Omental fat pad (tissue), 4 donors: ENCODE results near the gene LRRC14B. TPM values are rescaled to one million over a fixed set of nuclear protein-coding genes. Genes with fewer than 3 reads are reported as not detected.
"Not testable (repeated sequence)": the region's sequence is repeated elsewhere in the genome, so short reads cannot be mapped to it uniquely, and the experiment has no call there.

Experiments
- ATAC-seq: fragments of 150-250 bp; one replicate; pipeline ENCODE4 v1.9.1; 2016; ENCODE audit warnings: mild to moderate bottlenecking, moderate library complexity; ENCODE audit not compliant: low FRiP score
- DNase-seq: peaks from one replicate; pipeline ENCODE4 v3.0.0-alpha.2; 2019; ENCODE audit warnings: low spot score
- total RNA-seq, 4 donors: library from RNA; depleted of rRNA; stranded (reverse); fragments of >200 nt; gene quantifications; one replicate each; pipeline ENCODE4 v1.1.0, GENCODE V29; 2016
- TF ChIP-seq, protein P1 (sequence below), 3 donors: fragments of 450-650 bp; IDR thresholded peaks; one replicate each; pipeline ENCODE4 v1.5.1; 2016 to 2017; ENCODE audit warnings: antibody characterized with exemption in 3 of 3, mild to moderate bottlenecking in 3 of 3, moderate library complexity in 2 of 3

LRRC14B gene
- total RNA-seq, 4 donors from 2014 or later = not detected

DNA sequence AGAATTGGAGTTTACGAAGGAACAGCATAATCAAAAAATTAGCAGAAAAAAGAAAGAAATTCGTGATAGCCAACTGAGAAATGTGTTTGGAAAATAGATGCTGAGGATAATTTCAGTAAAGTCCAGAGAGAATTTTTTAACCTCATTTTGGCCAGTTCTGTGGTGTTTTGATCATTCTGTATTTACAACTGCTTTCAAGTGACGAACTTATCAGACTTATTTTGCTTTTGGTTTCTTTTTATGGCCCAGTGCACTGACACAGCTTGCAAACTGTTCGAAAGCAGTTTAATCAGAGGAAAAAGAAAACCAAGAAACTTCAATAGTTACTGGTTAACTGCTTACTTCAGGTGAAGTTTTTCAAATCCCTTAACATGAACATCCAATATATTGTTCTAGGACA lies 28.7 kb downstream of the LRRC14B start:
- TF ChIP-seq, protein P1, sequence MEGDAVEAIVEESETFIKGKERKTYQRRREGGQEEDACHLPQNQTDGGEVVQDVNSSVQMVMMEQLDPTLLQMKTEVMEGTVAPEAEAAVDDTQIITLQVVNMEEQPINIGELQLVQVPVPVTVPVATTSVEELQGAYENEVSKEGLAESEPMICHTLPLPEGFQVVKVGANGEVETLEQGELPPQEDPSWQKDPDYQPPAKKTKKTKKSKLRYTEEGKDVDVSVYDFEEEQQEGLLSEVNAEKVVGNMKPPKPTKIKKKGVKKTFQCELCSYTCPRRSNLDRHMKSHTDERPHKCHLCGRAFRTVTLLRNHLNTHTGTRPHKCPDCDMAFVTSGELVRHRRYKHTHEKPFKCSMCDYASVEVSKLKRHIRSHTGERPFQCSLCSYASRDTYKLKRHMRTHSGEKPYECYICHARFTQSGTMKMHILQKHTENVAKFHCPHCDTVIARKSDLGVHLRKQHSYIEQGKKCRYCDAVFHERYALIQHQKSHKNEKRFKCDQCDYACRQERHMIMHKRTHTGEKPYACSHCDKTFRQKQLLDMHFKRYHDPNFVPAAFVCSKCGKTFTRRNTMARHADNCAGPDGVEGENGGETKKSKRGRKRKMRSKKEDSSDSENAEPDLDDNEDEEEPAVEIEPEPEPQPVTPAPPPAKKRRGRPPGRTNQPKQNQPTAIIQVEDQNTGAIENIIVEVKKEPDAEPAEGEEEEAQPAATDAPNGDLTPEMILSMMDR (IDR thresholded peaks at IDR 0.05) = no peak
- ATAC-seq = no peak
- no peak for DNase-seq

DNA sequence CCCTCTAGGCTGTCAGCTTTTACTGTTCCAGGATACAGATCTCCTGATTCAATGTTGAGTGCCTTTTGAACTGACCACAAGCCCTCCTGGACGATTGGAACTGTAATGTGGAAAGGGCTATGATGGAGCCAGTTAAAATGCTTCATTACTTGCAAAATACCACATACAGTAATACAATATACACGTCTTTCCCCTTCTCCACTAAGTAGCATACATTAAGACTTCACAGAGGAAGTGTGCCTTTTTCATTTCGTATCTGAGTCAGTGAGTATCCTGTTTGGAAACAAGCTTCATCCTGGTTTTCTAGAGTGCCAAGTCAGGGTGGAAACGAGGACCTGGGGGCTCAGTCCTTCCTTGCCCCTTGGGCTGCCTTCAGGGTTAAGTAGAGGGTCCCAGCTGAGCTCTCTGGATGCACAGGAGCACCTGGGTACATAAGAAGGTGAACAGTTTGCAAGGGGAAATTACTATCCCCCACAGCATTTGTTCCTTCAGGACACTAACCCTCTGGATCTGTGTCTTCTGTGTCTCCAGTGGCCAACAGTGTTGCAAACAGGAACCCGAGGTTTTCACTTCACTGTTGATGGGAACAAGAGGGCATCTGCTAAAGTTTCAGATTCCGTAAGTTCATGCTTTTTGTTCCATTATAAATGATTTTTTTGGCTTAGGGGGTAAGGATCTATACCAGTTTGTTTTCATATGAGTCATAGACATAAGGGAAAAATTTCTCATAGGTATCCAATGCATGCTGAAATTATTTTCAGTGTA lies 31.8 kb downstream of the LRRC14B start:
- DNase-seq, ATAC-seq: not testable (repeated sequence)

DNA sequence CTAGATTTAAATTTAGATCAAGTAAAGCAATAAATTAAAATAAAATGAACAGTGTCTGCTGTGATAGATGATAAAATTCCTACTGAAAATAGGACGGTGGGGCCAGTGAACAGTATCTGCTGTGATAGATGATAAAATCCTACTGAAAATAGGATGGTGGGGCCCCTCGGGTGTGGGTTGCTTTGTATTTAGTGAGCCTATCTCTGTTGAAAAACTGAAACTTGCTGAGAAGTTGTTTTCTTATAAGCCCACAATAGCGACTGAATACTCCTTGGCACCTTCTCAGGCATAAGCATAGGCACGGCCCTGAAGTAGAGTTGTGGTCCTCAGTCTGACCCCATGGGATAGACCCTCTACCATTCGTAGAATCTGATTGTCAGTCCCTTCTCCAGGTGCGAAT lies 32.5 kb downstream of the LRRC14B start:
- TF ChIP-seq, protein P1 (IDR thresholded peaks at IDR 0.05) = no peak
- DNase-seq = no peak
- no peak for ATAC-seq

DNA sequence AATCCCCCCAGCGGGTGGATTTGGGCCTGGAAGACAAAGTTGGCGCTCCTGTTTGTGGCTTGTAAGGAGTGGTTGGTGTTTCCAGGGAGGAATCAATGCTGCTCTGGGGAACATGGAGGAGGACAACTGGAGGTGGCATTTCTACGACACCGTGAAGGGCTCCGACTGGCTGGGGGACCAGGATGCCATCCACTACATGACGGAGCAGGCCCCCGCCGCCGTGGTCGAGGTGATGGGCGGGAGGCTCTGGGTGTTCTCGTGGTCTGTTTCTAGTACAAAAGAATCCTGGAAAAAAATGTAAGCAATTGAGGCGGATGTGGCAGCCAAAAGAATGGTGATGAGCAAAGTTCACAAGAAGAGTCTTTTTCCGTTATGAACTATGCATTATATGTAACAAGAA lies 34.0 kb downstream of the LRRC14B start:
- TF ChIP-seq, protein P1 (IDR thresholded peaks at IDR 0.05) = no peak
- DNase-seq = no peak
- no peak for ATAC-seq

DNA sequence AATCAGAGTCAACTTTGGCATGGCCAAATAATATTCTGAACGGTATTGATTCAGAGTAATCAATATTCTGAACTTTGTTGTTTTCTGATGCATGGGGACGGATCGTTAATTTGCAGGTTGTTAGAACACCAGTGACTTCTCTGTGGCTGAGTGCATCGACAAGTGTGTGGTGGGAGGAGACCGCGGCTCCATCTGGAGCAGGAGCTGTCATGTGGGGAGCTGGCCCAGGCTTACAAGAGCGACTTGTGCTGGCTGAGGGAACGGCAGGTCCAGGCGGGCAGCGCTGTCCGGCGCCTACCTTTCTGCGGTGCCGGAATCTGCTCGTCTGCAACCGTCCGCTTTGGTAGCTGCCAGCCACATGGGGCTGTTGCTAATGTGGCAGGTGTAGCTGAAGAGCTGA lies 36.1 kb downstream of the LRRC14B start:
- DNase-seq, ATAC-seq: not testable (repeated sequence)

DNA sequence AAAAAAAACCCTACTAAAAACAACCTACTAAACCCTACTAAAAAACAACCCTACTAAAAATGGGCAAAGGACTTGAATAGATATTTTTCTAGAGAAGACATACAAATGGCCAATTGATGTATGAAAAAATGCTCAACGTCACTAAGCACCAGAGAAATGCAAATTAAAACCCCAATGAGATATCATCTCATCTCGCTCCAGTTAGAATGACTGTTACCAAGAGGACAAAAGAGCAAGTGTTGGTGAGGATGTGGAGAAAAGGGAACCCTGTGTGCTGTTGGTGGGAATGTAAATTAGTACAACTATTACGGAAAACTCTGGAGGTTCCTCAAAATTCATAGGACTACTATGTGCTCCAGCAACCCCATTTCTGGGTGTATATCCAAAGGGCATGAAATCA lies 37.6 kb downstream of the LRRC14B start:
- ATAC-seq (no peak), DNase-seq (no peak)
- TF ChIP-seq, protein P1 (IDR thresholded peaks at IDR 0.05) = no peak

DNA sequence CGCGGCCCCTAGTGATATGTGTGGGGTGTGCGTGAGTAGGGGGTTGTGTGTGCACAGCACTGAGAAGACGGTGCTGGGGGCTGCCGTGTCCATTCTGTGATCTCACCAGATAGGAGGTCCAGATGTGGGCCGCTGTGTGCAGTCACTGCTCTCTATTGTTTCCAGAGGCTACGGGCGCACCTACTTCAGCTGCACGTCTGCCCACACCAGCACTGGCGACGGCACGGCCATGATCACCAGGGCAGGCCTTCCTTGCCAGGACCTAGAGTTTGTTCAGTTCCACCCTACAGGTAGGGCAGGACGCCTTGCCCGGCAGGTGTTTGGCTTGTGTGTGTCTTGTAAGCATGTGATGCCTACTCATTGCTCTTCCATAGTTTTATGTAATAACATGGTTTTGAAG lies 39.4 kb downstream of the LRRC14B start:
- ATAC-seq (no peak), DNase-seq (no peak)
- TF ChIP-seq, protein P1 (IDR thresholded peaks at IDR 0.05) = no peak

DNA sequence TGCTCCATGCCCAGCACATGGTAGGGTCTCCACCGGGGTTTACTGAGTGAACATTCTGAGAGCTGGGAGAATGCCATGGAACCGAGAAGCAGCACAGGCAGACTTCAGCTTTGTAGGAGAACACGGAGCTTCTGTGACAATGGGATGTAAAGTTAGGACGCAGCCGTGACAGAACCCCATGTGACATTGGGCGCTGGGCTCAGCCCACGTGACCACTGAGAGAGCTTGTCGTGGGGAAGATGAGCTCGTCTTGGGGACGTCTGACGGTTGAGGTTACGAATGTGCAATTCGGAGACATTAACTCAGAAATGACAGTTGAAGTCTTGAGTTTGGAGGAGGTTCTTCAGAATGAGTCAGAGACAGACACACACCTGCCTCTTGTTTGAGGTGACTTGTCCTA lies 40.4 kb downstream of the LRRC14B start:
- ATAC-seq = no peak
- TF ChIP-seq, protein P1 (IDR thresholded peaks at IDR 0.05) = no peak
- no peak for DNase-seq

DNA sequence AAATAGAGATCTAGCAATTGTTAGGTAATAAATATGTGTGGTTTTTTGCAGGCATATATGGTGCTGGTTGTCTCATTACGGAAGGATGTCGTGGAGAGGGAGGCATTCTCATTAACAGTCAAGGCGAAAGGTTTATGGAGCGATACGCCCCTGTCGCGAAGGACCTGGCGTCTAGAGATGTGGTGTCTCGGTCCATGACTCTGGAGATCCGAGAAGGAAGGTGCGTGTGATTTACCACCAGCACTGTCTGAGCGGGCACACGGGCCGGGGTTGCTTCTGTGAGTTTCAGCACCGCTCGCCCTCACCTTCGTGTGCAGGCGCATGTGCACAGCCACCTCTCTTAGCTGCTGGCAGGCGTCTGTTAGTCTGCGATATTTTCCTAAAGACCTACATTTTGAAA lies 42.1 kb downstream of the LRRC14B start:
- not testable (repeated sequence) for DNase-seq, ATAC-seq
